ENCODE data around the gene IDH2.

The IDH2 gene

DNA sequence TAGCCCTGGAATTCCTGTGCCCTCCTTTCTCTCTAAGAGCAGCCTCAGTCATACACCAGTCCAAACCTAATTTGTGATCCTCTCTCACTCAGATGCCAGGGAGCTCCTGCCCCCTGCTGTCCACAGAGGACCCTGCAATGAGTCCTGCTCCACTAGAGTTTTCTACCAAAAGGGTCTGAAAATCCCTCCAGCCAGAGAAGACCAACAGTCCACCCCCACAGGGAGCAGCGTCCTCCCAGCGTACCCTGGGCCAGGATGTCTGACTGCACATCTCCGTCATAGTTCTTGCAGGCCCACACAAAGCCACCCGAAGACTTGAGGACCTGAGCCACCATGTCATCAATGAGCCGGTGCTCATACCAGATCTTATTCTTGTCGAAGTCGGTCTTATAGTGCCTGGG lies 15.4 kb downstream of the IDH2 start:
- no peak overlapping the region for H2AFZ ChIP-seq (ENCODE audit: low read depth)
- H3K4me3 ChIP-seq (IDR thresholded peaks at IDR 0.05; ENCODE audit: insufficient read depth, low read depth, low read length) = no peak overlapping the region
- TF ChIP-seq, protein P1, sequence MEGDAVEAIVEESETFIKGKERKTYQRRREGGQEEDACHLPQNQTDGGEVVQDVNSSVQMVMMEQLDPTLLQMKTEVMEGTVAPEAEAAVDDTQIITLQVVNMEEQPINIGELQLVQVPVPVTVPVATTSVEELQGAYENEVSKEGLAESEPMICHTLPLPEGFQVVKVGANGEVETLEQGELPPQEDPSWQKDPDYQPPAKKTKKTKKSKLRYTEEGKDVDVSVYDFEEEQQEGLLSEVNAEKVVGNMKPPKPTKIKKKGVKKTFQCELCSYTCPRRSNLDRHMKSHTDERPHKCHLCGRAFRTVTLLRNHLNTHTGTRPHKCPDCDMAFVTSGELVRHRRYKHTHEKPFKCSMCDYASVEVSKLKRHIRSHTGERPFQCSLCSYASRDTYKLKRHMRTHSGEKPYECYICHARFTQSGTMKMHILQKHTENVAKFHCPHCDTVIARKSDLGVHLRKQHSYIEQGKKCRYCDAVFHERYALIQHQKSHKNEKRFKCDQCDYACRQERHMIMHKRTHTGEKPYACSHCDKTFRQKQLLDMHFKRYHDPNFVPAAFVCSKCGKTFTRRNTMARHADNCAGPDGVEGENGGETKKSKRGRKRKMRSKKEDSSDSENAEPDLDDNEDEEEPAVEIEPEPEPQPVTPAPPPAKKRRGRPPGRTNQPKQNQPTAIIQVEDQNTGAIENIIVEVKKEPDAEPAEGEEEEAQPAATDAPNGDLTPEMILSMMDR (conservative IDR thresholded peaks at IDR 0.05; ENCODE audit: low read depth, low read length) = peak; percentile 93
- H3K4me2 ChIP-seq = no peak overlapping the region
- no peaks in the 10 kb centered on the region for H3K27me3 ChIP-seq (ENCODE audit: insufficient read depth, low read depth)
- no peak overlapping the region for H3K27ac ChIP-seq
- peaks cover 16% of the 10 kb centered on the region for H3K4me1 ChIP-seq (ENCODE audit: low read depth, poor library complexity, severe bottlenecking)
- no peak overlapping the region for H3K9ac ChIP-seq
- H3K79me2 ChIP-seq (ENCODE audit: insufficient read depth, low read depth) = no peaks in the 10 kb centered on the region
- H3K36me3 ChIP-seq (ENCODE audit: insufficient read depth) = no peaks in the 10 kb centered on the region
- no peaks in the 10 kb centered on the region for H4K20me1 ChIP-seq (ENCODE audit: insufficient read depth)

DNA sequence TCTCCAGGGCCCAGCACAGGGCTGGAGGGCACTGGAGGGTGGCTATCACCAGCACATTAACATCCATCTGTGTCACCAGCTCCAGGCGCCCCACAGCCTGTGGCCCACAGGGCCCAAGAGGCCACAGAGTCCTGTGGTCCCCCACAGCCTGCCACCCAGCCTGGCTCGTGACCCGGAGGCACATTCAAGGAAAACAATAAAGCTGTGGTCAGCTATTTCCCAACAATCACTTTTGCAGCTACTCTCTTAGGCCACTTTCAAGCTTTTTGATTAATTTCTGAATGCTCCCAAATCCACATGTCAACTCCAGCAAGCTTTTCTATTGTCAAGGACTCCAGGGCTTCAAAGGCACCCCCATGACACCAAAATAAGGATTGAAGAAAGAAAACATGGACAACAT lies 16.7 kb downstream of the IDH2 start:
- Histone ChIP-seq H3K4me1 (ENCODE audit: low read depth, poor library complexity, severe bottlenecking) (peaks cover 16% of the 10 kb centered on the region), H3K4me3 (IDR thresholded peaks at IDR 0.05; ENCODE audit: insufficient read depth, low read depth, low read length) (no peak overlapping the region), H3K27me3 (ENCODE audit: insufficient read depth, low read depth) (no peaks in the 10 kb centered on the region), H4K20me1 (ENCODE audit: insufficient read depth) (no peaks in the 10 kb centered on the region), H3K9ac (no peak overlapping the region), H3K36me3 (ENCODE audit: insufficient read depth) (no peaks in the 10 kb centered on the region), H2AFZ (ENCODE audit: low read depth) (no peak overlapping the region), H3K79me2 (ENCODE audit: insufficient read depth, low read depth) (no peaks in the 10 kb centered on the region), H3K27ac (no peak overlapping the region), H3K4me2 (no peak overlapping the region)
- TF ChIP-seq, protein P1 (conservative IDR thresholded peaks at IDR 0.05; ENCODE audit: low read depth, low read length) = no peak

DNA sequence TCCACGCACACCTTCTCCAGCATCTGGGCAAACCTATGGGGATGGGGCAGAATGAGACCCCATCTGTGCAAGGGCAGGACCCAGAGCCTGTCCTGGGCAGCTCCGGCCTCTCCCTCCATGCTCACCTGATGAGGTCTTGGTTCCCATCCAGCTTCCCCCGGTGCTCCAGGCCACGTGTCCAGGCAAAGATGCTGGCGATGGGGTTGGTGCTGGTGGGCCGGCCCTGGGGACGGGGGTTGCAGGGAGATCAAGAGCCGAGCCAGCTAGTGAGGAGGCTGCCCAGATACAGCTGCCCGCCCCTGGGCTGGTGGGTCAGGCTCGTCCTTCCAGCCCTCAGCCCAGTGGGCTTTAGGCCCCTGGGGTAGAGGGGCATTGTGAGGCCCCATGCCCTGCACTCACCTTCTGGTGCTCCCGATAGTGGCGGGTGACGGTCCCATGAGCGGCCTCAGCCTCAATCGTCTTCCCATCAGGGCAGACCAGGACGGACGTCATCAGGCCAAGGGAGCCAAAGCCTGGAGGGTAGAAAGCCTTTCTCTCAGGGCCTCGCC lies 17.3 kb downstream of the IDH2 start:
- Histone ChIP-seq H3K36me3 (ENCODE audit: insufficient read depth) (no peaks in the 10 kb centered on the region), H3K4me3 (IDR thresholded peaks at IDR 0.05; ENCODE audit: insufficient read depth, low read depth, low read length) (no peak overlapping the region), H3K27ac (no peak overlapping the region), H3K4me1 (ENCODE audit: low read depth, poor library complexity, severe bottlenecking) (peaks cover 16% of the 10 kb centered on the region), H2AFZ (ENCODE audit: low read depth) (no peak overlapping the region), H3K27me3 (ENCODE audit: insufficient read depth, low read depth) (no peaks in the 10 kb centered on the region), H3K79me2 (ENCODE audit: insufficient read depth, low read depth) (no peaks in the 10 kb centered on the region), H4K20me1 (ENCODE audit: insufficient read depth) (no peaks in the 10 kb centered on the region), H3K4me2 (no peak overlapping the region), H3K9ac (no peak overlapping the region)
- TF ChIP-seq, protein P1 (conservative IDR thresholded peaks at IDR 0.05; ENCODE audit: low read depth, low read length) = no peak

DNA sequence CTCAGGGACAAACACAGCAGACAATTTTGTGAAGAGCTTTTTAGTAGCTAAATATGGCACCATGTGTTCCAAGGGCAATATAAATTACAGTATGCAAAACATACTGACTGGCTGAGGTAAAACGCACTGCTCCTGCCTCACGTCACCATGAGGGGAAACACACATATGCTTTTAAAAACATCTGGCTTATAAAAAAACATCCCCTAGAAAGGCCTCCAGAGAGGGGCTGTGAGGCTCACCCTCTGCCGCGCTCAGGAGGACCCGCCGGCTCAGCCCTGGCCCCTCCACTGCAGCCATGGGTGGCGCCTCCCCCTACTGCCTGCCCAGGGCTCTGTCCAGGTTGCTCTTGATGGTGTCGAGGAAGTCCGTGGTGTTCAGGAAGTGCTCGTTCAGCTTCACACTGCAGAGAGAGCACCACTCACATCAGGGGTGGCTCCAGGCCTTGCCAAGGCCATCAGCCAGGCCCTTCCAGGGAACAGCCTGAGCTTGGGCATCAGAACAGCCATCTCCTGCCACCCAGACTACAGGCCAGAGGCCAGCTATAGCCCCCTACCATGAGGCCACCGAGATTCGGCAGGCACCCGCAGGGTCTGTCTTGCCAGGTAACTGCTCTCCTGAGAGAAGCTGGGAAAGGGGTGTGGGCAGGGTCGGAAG lies 18.2 kb downstream of the IDH2 start:
- Histone ChIP-seq H2AFZ (ENCODE audit: low read depth) (no peak overlapping the region), H4K20me1 (ENCODE audit: insufficient read depth) (no peaks in the 10 kb centered on the region), H3K27me3 (ENCODE audit: insufficient read depth, low read depth) (no peaks in the 10 kb centered on the region), H3K4me1 (ENCODE audit: low read depth, poor library complexity, severe bottlenecking) (peaks cover 16% of the 10 kb centered on the region), H3K4me2 (no peak overlapping the region), H3K4me3 (IDR thresholded peaks at IDR 0.05; ENCODE audit: insufficient read depth, low read depth, low read length) (no peak overlapping the region), H3K9ac (no peak overlapping the region), H3K79me2 (ENCODE audit: insufficient read depth, low read depth) (no peaks in the 10 kb centered on the region), H3K36me3 (ENCODE audit: insufficient read depth) (no peaks in the 10 kb centered on the region), H3K27ac (no peak overlapping the region)
- TF ChIP-seq, protein P1 (conservative IDR thresholded peaks at IDR 0.05; ENCODE audit: low read depth, low read length) = no peak
